Neuronal stem cell (in vitro differentiated cells): ENCODE data around the gene MAML2.

Experiments used
- DNase-seq: peaks from one replicate; pipeline ENCODE4 v3.0.0-alpha.2; 2013; ENCODE audit warnings: low spot score
- H2AFZ ChIP-seq: one replicate; pipeline ENCODE4 v1.6.1; 2013; ENCODE audit warnings: mild to moderate bottlenecking, low read length, inconsistent platforms
- H2AK5ac ChIP-seq: 2 replicates; pipeline ENCODE4 v1.6.1; 2013; ENCODE audit warnings: low read depth, mild to moderate bottlenecking, inconsistent platforms, low read length, moderate library complexity, mixed read lengths
- H2BK120ac ChIP-seq: 2 replicates; pipeline ENCODE4 v1.6.1; 2013; ENCODE audit warnings: low read depth, mild to moderate bottlenecking, inconsistent platforms, low read length, moderate library complexity, mixed read lengths
- H2BK12ac ChIP-seq: one replicate; pipeline ENCODE4 v1.6.1; 2013; ENCODE audit warnings: low read length, inconsistent platforms
- H2BK15ac ChIP-seq: 2 replicates; pipeline ENCODE4 v1.6.1; 2013; ENCODE audit warnings: mild to moderate bottlenecking, low read length, inconsistent platforms, mixed read lengths
- H2BK5ac ChIP-seq: one replicate; pipeline ENCODE4 v1.6.1; 2013; ENCODE audit warnings: inconsistent platforms, mild to moderate bottlenecking, low read length, moderate library complexity
- H3K14ac ChIP-seq: one replicate; pipeline ENCODE4 v1.6.1; 2013; ENCODE audit warnings: low read length, inconsistent platforms
- H3K18ac ChIP-seq: 2 replicates; pipeline ENCODE4 v1.6.1; 2013; ENCODE audit warnings: low read length, inconsistent platforms
- H3K23ac ChIP-seq: 2 replicates; pipeline ENCODE4 v1.6.1; 2013; ENCODE audit warnings: low read depth, mild to moderate bottlenecking, mixed read lengths, low read length, inconsistent platforms; ENCODE audit not compliant: poor library complexity
- H3K27ac ChIP-seq: replicated peaks from 3 replicates; pipeline ENCODE4 v1.5.1; 2013; ENCODE audit warnings: low read length, inconsistent platforms
- H3K27me3 ChIP-seq, 3 experiments: 2 replicates each; pipeline ENCODE4 v1.6.1; 2013; ENCODE audit warnings: low read length in 3 of 3, mild to moderate bottlenecking in 2 of 3, inconsistent platforms in 1 of 3, low read depth in 1 of 3, mixed read lengths in 1 of 3, moderate library complexity in 1 of 3; ENCODE audit not compliant: control insufficient read depth in 3 of 3, insufficient read depth in 3 of 3
- H3K36me3 ChIP-seq, 2 donors: replicated peaks in 1 of 2; 2 replicates each; pipeline ENCODE4 v1.6.1; 2013; ENCODE audit warnings: low read length in 2 of 2; ENCODE audit not compliant: control insufficient read depth in 2 of 2, insufficient read depth in 2 of 2
- H3K4ac ChIP-seq: 2 replicates; pipeline ENCODE4 v1.6.1; 2013; ENCODE audit warnings: inconsistent platforms, mild to moderate bottlenecking, low read length, moderate library complexity
- H3K4me1 ChIP-seq, 2 donors: 1 replicate in 1 of 2; 2 replicates in 1 of 2; pipeline ENCODE4 v1.6.1; 2013; ENCODE audit warnings: low read length in 2 of 2, low read depth in 1 of 2; ENCODE audit not compliant: control insufficient read depth in 2 of 2, insufficient read depth in 1 of 2
- H3K4me2 ChIP-seq: one replicate; pipeline ENCODE4 v1.6.1; 2013; ENCODE audit warnings: mild to moderate bottlenecking, low read length, inconsistent platforms; ENCODE audit not compliant: insufficient read depth, poor library complexity, severe bottlenecking
- H3K4me3 ChIP-seq, 2 donors: 2 replicates each; pipeline ENCODE4 v1.5.1; 2013; ENCODE audit warnings: low read length in 2 of 2, mild to moderate bottlenecking in 2 of 2, inconsistent platforms in 1 of 2, moderate library complexity in 1 of 2
- H3K79me1 ChIP-seq: one replicate; pipeline ENCODE4 v1.6.1; 2013; ENCODE audit warnings: low read depth, mild to moderate bottlenecking, inconsistent platforms, low read length, moderate library complexity
- H3K9ac ChIP-seq: one replicate; pipeline ENCODE4 v1.6.1; 2013; ENCODE audit warnings: mild to moderate bottlenecking, low read depth, low read length, inconsistent platforms; ENCODE audit not compliant: poor library complexity
- H3K9me3 ChIP-seq, 2 donors: replicated peaks in 1 of 2; 2 replicates each; pipeline versions ENCODE3 to v1.6.1; 2013; ENCODE audit warnings: low read length in 2 of 2, mild to moderate bottlenecking in 2 of 2, inconsistent platforms in 1 of 2, low read depth in 1 of 2, mixed read lengths in 1 of 2, moderate library complexity in 1 of 2; ENCODE audit not compliant: control insufficient read depth in 2 of 2, insufficient read depth in 1 of 2
- H4K8ac ChIP-seq: one replicate; pipeline ENCODE4 v1.6.1; 2013; ENCODE audit warnings: low read depth, mild to moderate bottlenecking, inconsistent platforms, low read length, moderate library complexity
- H4K91ac ChIP-seq: one replicate; pipeline ENCODE4 v1.6.1; 2013; ENCODE audit warnings: low read length, low read depth, mild to moderate bottlenecking, inconsistent platforms; ENCODE audit not compliant: poor library complexity
- WGBS, 2 donors: extraction: QIAGEN DNeasy Blood & Tissue Kit; methylation state at CpG; one replicate each; pipeline ENCODE4 v1.1.7; 2013; ENCODE audit warnings: missing lambda C conversion rate in 2 of 2, mixed read lengths in 1 of 2; ENCODE audit not compliant: insufficient read length in 2 of 2, insufficient replicate concordance in 1 of 2; ENCODE audit errors: extremely low coverage in 2 of 2; 5-methylcytosine and 5-hydroxymethylcytosine counted together

Gene MAML2

GRCh38 chr11:95996621-95997235 is 346.3 kb downstream of the MAML2 start:
- Histone ChIP-seq H2BK15ac (no peak overlapping the region), H4K8ac (no peak overlapping the region), H3K27ac (no peak overlapping the region), H4K91ac (no peak overlapping the region), H2BK5ac (no peak overlapping the region), H2AFZ (no peak overlapping the region), H3K18ac (no peak overlapping the region), H3K79me1 (no peaks in the 10 kb centered on the region), H3K14ac (no peak overlapping the region), H3K36me3 (no peaks in the 10 kb centered on the region), H3K4me3 (no peak overlapping the region), H3K4ac (no peak overlapping the region), H3K27me3 (no peaks in the 10 kb centered on the region), H3K9me3 (no peaks in the 10 kb centered on the region), H2AK5ac (no peak overlapping the region), H2BK120ac (no peak overlapping the region), H3K23ac (no peak overlapping the region), H3K4me1 (peaks cover 0 to 19% of the 10 kb centered on the region in 2 donors), H2BK12ac (no peak overlapping the region), H3K9ac (no peak overlapping the region), H3K4me2 (no peak overlapping the region)
- no CpG with 5 or more reads among the region's 4 CpGs for WGBS, 2 donors
- no peak for DNase-seq

- Histone ChIP-seq H3K36me3 (no peaks in the 10 kb centered on the region), H3K14ac (no peak overlapping the region), H2BK120ac (no peak overlapping the region), H3K18ac (peak overlapping the region; percentile 27), H3K9ac (no peak overlapping the region), H3K23ac (no peak overlapping the region), H2BK5ac (no peak overlapping the region), H2AK5ac (no peak overlapping the region), H3K4me3 (no peak overlapping the region), H2AFZ (no peak overlapping the region), H3K27me3 (no peaks in the 10 kb centered on the region), H4K91ac (no peak overlapping the region), H2BK15ac (no peak overlapping the region), H4K8ac (no peak overlapping the region), H3K4me1 (peaks cover 0 to 19% of the 10 kb centered on the region in 2 donors), H2BK12ac (no peak overlapping the region), H3K4ac (no peak overlapping the region), H3K9me3 (no peaks in the 10 kb centered on the region), H3K27ac (no peak overlapping the region), H3K4me2 (no peak overlapping the region), H3K79me1 (no peaks in the 10 kb centered on the region)
- DNase-seq: no peak
- no CpG with 5 or more reads among the region's 4 CpGs for WGBS, 2 donors
These were observed 348.7 kb downstream of the MAML2 start for GRCh38 chr11:95994329-95994728.

- H3K23ac ChIP-seq: no peak overlapping the region
- no peak overlapping the region for H4K91ac ChIP-seq
- WGBS, 2 donors: no CpG with 5 or more reads among the region's 10 CpGs
- H3K36me3 ChIP-seq: no peaks in the 10 kb centered on the region
- H3K4me1 ChIP-seq: peaks cover 0 to 26% of the 10 kb centered on the region in 2 donors
- no peak overlapping the region for H3K14ac ChIP-seq
- no peak overlapping the region for H2BK12ac ChIP-seq
- no peak overlapping the region for H2BK5ac ChIP-seq
- H4K8ac ChIP-seq: no peak overlapping the region
- H3K4me3 ChIP-seq: no peak overlapping the region
- DNase-seq: no peak
- no peaks in the 10 kb centered on the region for H3K9me3 ChIP-seq
- H3K27ac ChIP-seq: no peak overlapping the region
- no peak overlapping the region for H3K9ac ChIP-seq
- H3K4ac ChIP-seq: no peak overlapping the region
- H2BK120ac ChIP-seq: no peak overlapping the region
- H2AFZ ChIP-seq: no peak overlapping the region
- no peaks in the 10 kb centered on the region for H3K79me1 ChIP-seq
- no peak overlapping the region for H2BK15ac ChIP-seq
- no peak overlapping the region for H2AK5ac ChIP-seq
- no peaks in the 10 kb centered on the region for H3K27me3 ChIP-seq
- no peak overlapping the region for H3K4me2 ChIP-seq
- H3K18ac ChIP-seq: no peak overlapping the region
These were observed 349.3 kb downstream of the MAML2 start for GRCh38 chr11:95993438-95994298.

- Histone ChIP-seq H2BK15ac (no peak overlapping the region), H2BK12ac (no peak overlapping the region), H3K9me3 (no peaks in the 10 kb centered on the region), H3K27me3 (no peaks in the 10 kb centered on the region), H3K4me1 (peaks cover 2 to 43% of the 10 kb centered on the region in 2 donors), H3K23ac (no peak overlapping the region), H3K27ac (no peak overlapping the region), H2BK5ac (no peak overlapping the region), H4K8ac (no peak overlapping the region), H3K4me3 (no peak overlapping the region), H2AFZ (no peak overlapping the region), H3K36me3 (no peaks in the 10 kb centered on the region), H2AK5ac (no peak overlapping the region), H2BK120ac (no peak overlapping the region), H3K4ac (no peak overlapping the region), H3K18ac (no peak overlapping the region), H3K9ac (no peak overlapping the region), H4K91ac (no peak overlapping the region), H3K4me2 (no peak overlapping the region), H3K14ac (no peak overlapping the region), H3K79me1 (no peaks in the 10 kb centered on the region)
- whole genome bisulfite sequencing, 2 donors: no CpG with 5 or more reads among the region's 1 CpG
- DNase-seq: no peak
These were observed 351.4 kb downstream of the MAML2 start for GRCh38 chr11:95991545-95991944.
